Cardiac muscle cell (in vitro differentiated cells and primary cell): Measurements from ENCODE around the gene KLHL2. TPM values are rescaled to one million over a fixed set of nuclear protein-coding genes. Genes with fewer than 3 reads are reported as not detected.

ENCODE experiments used
- DNase-seq, 2 donors: peaks; one replicate each; pipeline versions ENCODE4 v3.0.0 to v3.0.0-alpha.2; 2010 to 2017; ENCODE audit warnings: low read depth in 1 of 2, low spot score in 1 of 2
- H3K27ac ChIP-seq: fragments of 200-600 bp; sonication (generic); 2 replicates; pipeline ENCODE4 v1.5.1; 2016
- H3K27me3 ChIP-seq: fragments of 200-600 bp; sonication (generic); 2 replicates; pipeline ENCODE4 v1.6.0; 2016; ENCODE audit warnings: control low read depth
- H3K36me3 ChIP-seq: fragments of 200-600 bp; sonication (generic); 2 replicates; pipeline ENCODE4 v1.5.1; 2016; ENCODE audit warnings: control low read depth
- H3K4me1 ChIP-seq: fragments of 200-600 bp; sonication (generic); 2 replicates; pipeline ENCODE4 v1.8.1; 2017; ENCODE audit warnings: low read depth, mild to moderate bottlenecking, mixed run types
- H3K4me3 ChIP-seq: fragments of 200-600 bp; sonication (generic); 2 replicates; pipeline ENCODE4 v1.5.1; 2016; ENCODE audit warnings: mild to moderate bottlenecking
- H3K9me3 ChIP-seq: fragments of 200-600 bp; sonication (generic); 2 replicates; pipeline ENCODE4 v1.5.1; 2017; ENCODE audit warnings: low read depth, mild to moderate bottlenecking, control low read depth
- CTCF ChIP-seq: IDR thresholded peaks from 2 replicates; pipeline ENCODE4 v1.5.1; 2012; ENCODE audit warnings: low read depth, mild to moderate bottlenecking, low read length
- polyA plus RNA-seq: library from polyadenylated mRNA; unstranded; fragments of >200 nt; fragmentation: Nextera tagmentation; extraction: Ambion mirVana; gene quantifications from 2 replicates; pipeline ENCODE4 v1.2.1, GENCODE V29; 2016
- total RNA-seq: library from RNA; depleted of rRNA; stranded (reverse); fragments of >200 nt; gene quantifications from 2 replicates; pipeline ENCODE4 v1.2.3, GENCODE V29; 2016

Gene KLHL2
- total and polyA plus RNA-seq, 2 experiments from 2014 or later = 39.7 to 39.8 TPM

- peak; percentile 99 to 100 for DNase-seq
- Histone ChIP-seq H3K9me3 (no peaks in the 10 kb centered on the region), H3K4me1 (peaks cover 22% of the 10 kb centered on the region), H3K4me3 (peak within 1 kb of the TSS; percentile 67), H3K36me3 (no peaks in the 10 kb centered on the region), H3K27ac (peak within 1 kb of the TSS; percentile 94), H3K27me3 (no peaks in the 10 kb centered on the region)
- no peak for TF ChIP-seq CTCF
Measured at GRCh38 chr4:165327211-165328100, 120.1 kb downstream of the KLHL2 start, which contains the start of gene MSMO1. MSMO1 (plus strand) TSS chr4:165327669; CDS start chr4:165333371, 5,702 bp downstream.

- H3K4me3 ChIP-seq = peak overlapping the region; percentile 62
- peaks cover 23% of the 10 kb centered on the region for H3K4me1 ChIP-seq
- no peaks in the 10 kb centered on the region for H3K27me3 ChIP-seq
- DNase-seq = no peak
- no peaks in the 10 kb centered on the region for H3K36me3 ChIP-seq
- no peaks in the 10 kb centered on the region for H3K9me3 ChIP-seq
- TF ChIP-seq CTCF = no peak
- peak overlapping the region; percentile 92 for H3K27ac ChIP-seq
Measured at GRCh38 chr4:165328101-165328425, 120.7 kb downstream of the KLHL2 start.

- TF ChIP-seq CTCF = no peak
- no peak for DNase-seq
- Histone ChIP-seq H3K36me3 (peaks cover 6% of the 10 kb centered on the region), H3K9me3 (no peaks in the 10 kb centered on the region), H3K4me1 (peaks cover 27% of the 10 kb centered on the region), H3K27me3 (no peaks in the 10 kb centered on the region), H3K4me3 (peak overlapping the region; percentile 62), H3K27ac (peak overlapping the region; percentile 92)
Measured at GRCh38 chr4:165328708-165329107, 121.3 kb downstream of the KLHL2 start.

GRCh38 chr4:165330071-165330470 lies 122.7 kb downstream of the KLHL2 start:
- Histone ChIP-seq H3K4me3 (peak overlapping the region; percentile 62), H3K36me3 (peaks cover 19% of the 10 kb centered on the region), H3K27me3 (no peaks in the 10 kb centered on the region), H3K27ac (no peak overlapping the region), H3K4me1 (peaks cover 39% of the 10 kb centered on the region), H3K9me3 (no peaks in the 10 kb centered on the region)
- DNase-seq = no peak
- no peak for TF ChIP-seq CTCF

GRCh38 chr4:165330666-165331065 lies 123.3 kb downstream of the KLHL2 start:
- DNase-seq = no peak
- no peaks in the 10 kb centered on the region for H3K27me3 ChIP-seq
- no peak for TF ChIP-seq CTCF
- no peak overlapping the region for H3K27ac ChIP-seq
- peaks cover 43% of the 10 kb centered on the region for H3K4me1 ChIP-seq
- H3K9me3 ChIP-seq = no peaks in the 10 kb centered on the region
- peaks cover 19% of the 10 kb centered on the region for H3K36me3 ChIP-seq
- H3K4me3 ChIP-seq = peak overlapping the region; percentile 62
